Lung (tissue), 12 donors: ENCODE data around the gene VAT1L. TPM values are rescaled to one million over a fixed set of nuclear protein-coding genes. Genes with fewer than 3 reads are reported as not detected.

Experiments
- ATAC-seq: fragments of 200-7000 bp; cut with Tn5 transposase; one replicate; pipeline ENCODE4 v1.9.1; 2020; ENCODE audit warnings: moderate number of reproducible peaks; ENCODE audit not compliant: insufficient read depth, low FRiP score
- DNase-seq, 3 donors: peaks; one replicate each; pipeline ENCODE4 v3.0.0-alpha.2; 2013 to 2017
- H3K27ac ChIP-seq, 2 donors: one replicate each; pipeline ENCODE4 v1.5.1; 2013; ENCODE audit warnings: mild to moderate bottlenecking in 2 of 2, moderate library complexity in 2 of 2, control low read depth in 1 of 2, inconsistent platforms in 1 of 2, low read depth in 1 of 2, low read length in 1 of 2
- H3K27me3 ChIP-seq, 3 donors: one replicate each; pipeline ENCODE4 v1.5.1; 2013; ENCODE audit warnings: low read length in 2 of 3; ENCODE audit not compliant: control insufficient read depth in 3 of 3, insufficient read depth in 3 of 3
- H3K36me3 ChIP-seq, 4 donors: one replicate each; pipeline ENCODE4 v1.5.1; 2013; ENCODE audit warnings: low read length in 4 of 4, mild to moderate bottlenecking in 1 of 4, moderate library complexity in 1 of 4; ENCODE audit not compliant: control insufficient read depth in 4 of 4, insufficient read depth in 4 of 4
- H3K4me1 ChIP-seq, 5 donors: one replicate each; pipeline ENCODE4 v1.5.1; 2013; ENCODE audit warnings: low read length in 5 of 5, mild to moderate bottlenecking in 2 of 5, moderate library complexity in 1 of 5; ENCODE audit not compliant: control insufficient read depth in 5 of 5, insufficient read depth in 5 of 5
- H3K4me3 ChIP-seq: one replicate; pipeline ENCODE4 v1.5.1; 2013; ENCODE audit warnings: mild to moderate bottlenecking, control low read depth, moderate library complexity
- H3K9ac ChIP-seq, 2 donors: one replicate each; pipeline ENCODE4 v1.5.1; 2013; ENCODE audit warnings: low read length in 2 of 2, control low read depth in 1 of 2; ENCODE audit not compliant: insufficient read depth in 1 of 2
- H3K9me3 ChIP-seq, 4 donors: one replicate each; pipeline ENCODE4 v1.5.1; 2013; ENCODE audit warnings: low read length in 3 of 4, mild to moderate bottlenecking in 1 of 4, moderate library complexity in 1 of 4; ENCODE audit not compliant: control insufficient read depth in 4 of 4, insufficient read depth in 3 of 4
- whole genome bisulfite sequencing, 2 donors: extraction: QIAGEN DNeasy Blood & Tissue Kit; methylation state at CpG; one replicate each; pipeline ENCODE4 v1.1.7; 2013; 5-methylcytosine and 5-hydroxymethylcytosine counted together
- polyA plus RNA-seq, 2 donors: library from polyadenylated mRNA; stranded (reverse); fragments of 200-250 nt; gene quantifications; one replicate each; pipeline ENCODE4 v1.2.1, GENCODE V29; 2013
- total RNA-seq, 2 donors: library from RNA; depleted of rRNA in 1 of 2; stranded (reverse); fragments of >200 nt in 1 of 2; gene quantifications; one replicate each; pipeline ENCODE4 v1.2.1, GENCODE V29; 2014 to 2021
- TF ChIP-seq, protein P1 (sequence below): IDR thresholded peaks from 2 replicates; pipeline ENCODE4 v1.5.1; 2012; ENCODE audit warnings: mild to moderate bottlenecking; ENCODE audit errors: control extremely low read depth, extremely low read depth
- donor health status: control.
- donor health status: control.
- donor health status: Bipolar disorder and iron deficiency.
- donor health status: healthy.
- donor health status: DM: yes; HTN: yes; CAD: no.

The VAT1L gene
- total and polyA plus RNA-seq, 4 donors, result 0.14 to 3.3 (median 0.26) TPM

DNA sequence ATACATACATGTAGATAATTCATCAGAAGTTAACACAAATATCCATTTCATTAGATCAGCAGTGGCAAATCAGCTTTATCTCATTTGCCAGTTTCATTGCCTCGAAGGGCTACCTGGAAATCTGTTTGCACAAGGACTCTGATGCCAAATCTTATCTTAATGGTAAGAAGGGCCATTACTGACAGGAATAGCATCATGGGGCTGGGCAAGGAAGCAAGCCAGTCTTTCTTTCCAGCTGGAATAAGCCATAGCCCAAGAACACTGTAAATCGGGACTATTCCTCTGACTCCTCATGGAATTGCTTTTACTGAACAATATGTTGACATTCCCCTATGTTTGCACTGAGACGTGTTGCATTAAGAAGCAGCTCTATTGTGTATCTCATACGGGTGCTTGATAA lies 132.6 kb downstream of the VAT1L start:
- ATAC-seq (no peak), DNase-seq (no peak)
- no peak overlapping the region for H3K9ac ChIP-seq
- H3K27me3 ChIP-seq, result no peaks in the 10 kb centered on the region
- H3K36me3 ChIP-seq, result no peaks in the 10 kb centered on the region
- no peak overlapping the region for H3K27ac ChIP-seq
- WGBS, 2 donors, result 70 to 84% methylated on average over 4 of the region's 4 CpGs
- TF ChIP-seq, protein P1, sequence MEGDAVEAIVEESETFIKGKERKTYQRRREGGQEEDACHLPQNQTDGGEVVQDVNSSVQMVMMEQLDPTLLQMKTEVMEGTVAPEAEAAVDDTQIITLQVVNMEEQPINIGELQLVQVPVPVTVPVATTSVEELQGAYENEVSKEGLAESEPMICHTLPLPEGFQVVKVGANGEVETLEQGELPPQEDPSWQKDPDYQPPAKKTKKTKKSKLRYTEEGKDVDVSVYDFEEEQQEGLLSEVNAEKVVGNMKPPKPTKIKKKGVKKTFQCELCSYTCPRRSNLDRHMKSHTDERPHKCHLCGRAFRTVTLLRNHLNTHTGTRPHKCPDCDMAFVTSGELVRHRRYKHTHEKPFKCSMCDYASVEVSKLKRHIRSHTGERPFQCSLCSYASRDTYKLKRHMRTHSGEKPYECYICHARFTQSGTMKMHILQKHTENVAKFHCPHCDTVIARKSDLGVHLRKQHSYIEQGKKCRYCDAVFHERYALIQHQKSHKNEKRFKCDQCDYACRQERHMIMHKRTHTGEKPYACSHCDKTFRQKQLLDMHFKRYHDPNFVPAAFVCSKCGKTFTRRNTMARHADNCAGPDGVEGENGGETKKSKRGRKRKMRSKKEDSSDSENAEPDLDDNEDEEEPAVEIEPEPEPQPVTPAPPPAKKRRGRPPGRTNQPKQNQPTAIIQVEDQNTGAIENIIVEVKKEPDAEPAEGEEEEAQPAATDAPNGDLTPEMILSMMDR, result no peak
- peaks cover 3 to 47% (median 19%) of the 10 kb centered on the region in 5 donors for H3K4me1 ChIP-seq
- no peak overlapping the region for H3K4me3 ChIP-seq
- no peaks in the 10 kb centered on the region for H3K9me3 ChIP-seq

DNA sequence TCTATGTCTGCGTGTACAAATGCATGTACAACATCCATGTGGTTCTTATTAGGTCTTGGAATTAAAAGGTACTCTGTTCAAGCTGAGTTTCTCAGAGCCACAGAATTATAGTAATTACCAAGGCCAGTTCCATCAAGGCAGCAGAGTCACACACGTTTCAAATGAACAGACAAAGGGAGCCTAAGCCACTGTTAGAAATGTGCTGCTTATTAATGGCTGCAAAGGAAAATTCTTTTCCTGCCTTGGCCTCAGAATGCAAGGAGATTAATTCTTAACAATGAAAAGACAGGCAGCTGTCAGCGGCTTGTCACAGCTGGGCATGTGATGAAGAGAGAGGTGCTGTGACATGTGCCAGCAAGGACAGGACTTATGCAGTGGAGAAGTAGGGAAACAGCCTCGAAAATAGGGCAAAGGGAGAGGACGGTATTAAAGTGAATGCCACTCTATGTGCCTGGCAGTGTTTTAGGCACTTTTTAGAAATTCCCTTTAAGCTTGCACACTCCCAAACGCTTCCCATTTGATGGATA lies 133.9 kb downstream of the VAT1L start:
- H3K9ac ChIP-seq, result no peak overlapping the region
- H3K4me1 ChIP-seq, result peaks cover 3 to 36% (median 19%) of the 10 kb centered on the region in 5 donors
- no peak overlapping the region for H3K27ac ChIP-seq
- H3K9me3 ChIP-seq, result no peaks in the 10 kb centered on the region
- no peaks in the 10 kb centered on the region for H3K27me3 ChIP-seq
- no peaks in the 10 kb centered on the region for H3K36me3 ChIP-seq
- no peak for ATAC-seq
- TF ChIP-seq, protein P1, result no peak
- no peak for DNase-seq
- no peak overlapping the region for H3K4me3 ChIP-seq
- 83 to 84% methylated on average over 6 of the region's 6 CpGs for WGBS, 2 donors

DNA sequence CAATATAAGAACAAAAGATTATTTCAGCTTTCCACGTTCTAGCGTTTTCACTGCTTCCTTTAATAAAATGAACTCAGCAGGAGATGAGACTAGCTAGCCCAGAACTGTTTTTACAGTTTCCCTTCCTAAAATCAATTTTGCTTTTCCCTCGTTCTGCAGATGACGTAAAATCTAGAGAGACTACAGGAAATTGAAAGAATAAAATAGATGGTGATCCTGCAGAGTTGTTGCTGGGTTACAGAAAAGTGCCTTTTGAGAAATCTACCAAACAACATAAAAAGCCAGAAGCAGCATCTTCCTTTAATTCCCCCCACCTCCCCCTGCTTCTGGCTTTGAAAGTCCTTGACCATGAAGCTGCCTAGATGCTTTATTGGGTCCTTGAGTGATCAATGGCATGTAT lies 137.2 kb downstream of the VAT1L start:
- no peaks in the 10 kb centered on the region for H3K36me3 ChIP-seq
- no peaks in the 10 kb centered on the region for H3K9me3 ChIP-seq
- DNase-seq (no peak), ATAC-seq (no peak)
- 78 to 88% methylated on average over 4 of the region's 4 CpGs for WGBS, 2 donors
- no peak overlapping the region for H3K27ac ChIP-seq
- TF ChIP-seq, protein P1, result no peak
- H3K4me3 ChIP-seq, result no peak overlapping the region
- no peaks in the 10 kb centered on the region for H3K27me3 ChIP-seq
- H3K9ac ChIP-seq, result no peak overlapping the region
- peaks cover 0 to 5% (median 3%) of the 10 kb centered on the region in 5 donors for H3K4me1 ChIP-seq

DNA sequence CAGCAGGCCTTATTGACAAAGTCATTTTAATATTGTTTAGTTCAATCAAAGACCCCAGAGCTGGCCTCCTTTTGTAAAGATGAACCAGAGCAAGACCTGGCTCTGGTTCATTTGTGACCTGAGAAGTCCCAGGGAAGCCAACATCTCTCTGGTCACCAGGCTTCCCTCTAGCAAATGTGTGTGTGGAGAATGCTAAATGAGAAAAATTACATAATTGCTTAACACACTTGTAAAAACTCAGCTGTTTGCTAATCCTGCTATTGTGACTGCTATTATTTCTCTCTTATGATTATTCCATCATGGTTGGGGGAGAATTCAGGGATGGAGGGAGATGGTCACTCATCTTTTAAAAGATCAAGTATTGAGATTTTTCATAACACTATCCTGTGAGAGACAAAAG lies 139.7 kb downstream of the VAT1L start:
- TF ChIP-seq, protein P1, result no peak
- DNase-seq, result no peak

More for the DNA sequence above, 139.7 kb downstream of the VAT1L start:
- H3K27ac ChIP-seq, result no peak overlapping the region
- no peaks in the 10 kb centered on the region for H3K9me3 ChIP-seq
- no peak overlapping the region for H3K9ac ChIP-seq
- H3K4me1 ChIP-seq, result peaks cover 0 to 5% (median 0%) of the 10 kb centered on the region in 5 donors
- H3K36me3 ChIP-seq, result no peaks in the 10 kb centered on the region
- ATAC-seq, result no peak
- no peaks in the 10 kb centered on the region for H3K27me3 ChIP-seq
- H3K4me3 ChIP-seq, result no peak overlapping the region
